ENCODE data around the gene SEZ6L. TPM values are rescaled to one million over a fixed set of nuclear protein-coding genes. Genes with fewer than 3 reads are reported as not detected.
"Not testable (repeated sequence)": the region's sequence is repeated elsewhere in the genome, so short reads cannot be mapped to it uniquely, and the experiment has no call there.

Gene SEZ6L
- total RNA-seq, 2 experiments from 2014 or later = not detected

DNA sequence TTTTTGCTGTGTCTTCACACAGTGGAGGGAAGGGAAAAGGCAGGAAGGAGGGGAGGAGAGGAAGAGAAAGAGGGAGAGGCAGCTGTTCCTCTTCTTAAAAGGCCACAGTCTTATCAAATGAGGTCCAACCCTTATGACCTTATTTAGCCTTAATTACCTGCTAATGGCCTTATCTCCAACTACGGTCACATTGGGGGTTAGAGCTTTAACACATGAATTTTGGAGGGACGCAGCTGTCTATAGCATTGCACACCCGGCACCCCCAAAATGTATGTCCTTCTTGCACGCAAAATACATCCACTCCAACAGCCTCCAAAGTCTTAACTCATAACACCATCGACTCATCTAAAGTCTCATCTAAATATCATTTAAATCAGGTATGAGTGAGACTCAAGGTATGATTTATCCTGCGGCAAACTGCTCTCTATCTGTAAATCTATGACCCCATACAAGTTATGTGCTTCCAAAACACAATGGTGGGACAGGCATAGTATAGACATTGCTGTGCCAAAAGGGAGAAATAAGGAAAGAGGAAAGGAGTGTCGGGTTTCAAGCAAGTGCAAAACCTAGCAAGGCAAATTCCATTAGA lies 214.8 kb downstream of the SEZ6L start:
- POLR2A ChIA-PET = no interaction called here
- no peak for ATAC-seq (ENCODE audit: low read depth)
- H3K36me3 Mint-ChIP-seq = no peaks in the 10 kb centered on the region
- no peak overlapping the region for H3K27ac Mint-ChIP-seq
- no peak overlapping the region for H3K4me3 Mint-ChIP-seq
- peaks cover 48% of the 10 kb centered on the region for H3K27me3 Mint-ChIP-seq
- H3K4me1 Mint-ChIP-seq = no peaks in the 10 kb centered on the region
- peaks cover 2% of the 10 kb centered on the region for H3K9me3 Mint-ChIP-seq
- DNase-seq = no peak

DNA sequence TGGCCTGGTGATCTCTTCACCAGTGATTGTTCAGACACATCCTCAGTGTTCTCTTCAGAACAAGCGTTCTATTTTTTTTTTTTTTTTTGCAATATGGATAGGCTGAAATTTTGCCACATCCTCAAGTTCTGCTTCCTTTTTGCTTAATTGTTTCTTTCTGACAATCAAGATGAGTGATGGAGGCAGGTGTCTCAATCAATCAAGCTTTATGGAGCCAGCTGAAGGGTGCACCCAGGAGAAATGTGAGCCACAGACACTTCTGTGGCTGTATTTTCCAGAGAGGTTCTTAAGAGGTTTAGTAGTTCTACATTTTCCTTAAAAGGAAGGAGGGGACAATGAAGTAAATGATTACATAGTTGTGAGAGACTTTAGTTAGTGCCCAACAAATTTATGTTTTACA lies 215.9 kb downstream of the SEZ6L start:
- no peak for ATAC-seq (ENCODE audit: low read depth)
- no peaks in the 10 kb centered on the region for H3K9me3 Mint-ChIP-seq

DNA sequence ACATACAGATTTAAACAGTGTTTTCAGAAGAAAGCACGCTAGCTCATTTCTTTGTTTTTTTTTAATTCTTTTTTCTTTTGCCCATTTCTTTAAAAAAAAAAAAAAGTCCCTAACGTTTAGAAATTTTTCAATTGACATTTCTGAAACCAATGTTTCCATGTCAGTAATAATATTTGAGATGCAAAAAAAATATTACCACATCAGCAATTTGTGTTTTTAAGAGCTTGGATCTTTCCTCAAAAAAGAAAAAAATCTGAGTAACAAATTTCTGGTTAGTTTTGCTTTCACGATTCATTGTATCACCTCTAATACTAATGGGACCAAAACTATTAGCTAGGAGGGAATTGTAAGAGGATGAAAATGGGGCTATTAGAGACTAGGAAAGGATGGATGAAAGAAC lies 219.9 kb downstream of the SEZ6L start:
- Mint-ChIP-seq H3K4me3 (no peak overlapping the region), H3K27ac (no peak overlapping the region), H3K4me1 (no peaks in the 10 kb centered on the region), H3K9me3 (no peaks in the 10 kb centered on the region), H3K36me3 (no peaks in the 10 kb centered on the region), H3K27me3 (peaks cover 23% of the 10 kb centered on the region)
- POLR2A ChIA-PET = interaction anchor here (0.6 kb wide), 1 partner anchor 94 kb away, joined by 3 read pairs; the partner anchor contains the start of genes HPS4 and SRRD
- DNase-seq (no peak), ATAC-seq (ENCODE audit: low read depth) (no peak)

More for the DNA sequence above, 215.9 kb downstream of the SEZ6L start:
- no peak for DNase-seq
- H3K27me3 Mint-ChIP-seq = peaks cover 43% of the 10 kb centered on the region
- H3K4me3 Mint-ChIP-seq = no peak overlapping the region
- no peaks in the 10 kb centered on the region for H3K4me1 Mint-ChIP-seq
- no peak overlapping the region for H3K27ac Mint-ChIP-seq
- H3K36me3 Mint-ChIP-seq = no peaks in the 10 kb centered on the region
- POLR2A ChIA-PET = no interaction called here

DNA sequence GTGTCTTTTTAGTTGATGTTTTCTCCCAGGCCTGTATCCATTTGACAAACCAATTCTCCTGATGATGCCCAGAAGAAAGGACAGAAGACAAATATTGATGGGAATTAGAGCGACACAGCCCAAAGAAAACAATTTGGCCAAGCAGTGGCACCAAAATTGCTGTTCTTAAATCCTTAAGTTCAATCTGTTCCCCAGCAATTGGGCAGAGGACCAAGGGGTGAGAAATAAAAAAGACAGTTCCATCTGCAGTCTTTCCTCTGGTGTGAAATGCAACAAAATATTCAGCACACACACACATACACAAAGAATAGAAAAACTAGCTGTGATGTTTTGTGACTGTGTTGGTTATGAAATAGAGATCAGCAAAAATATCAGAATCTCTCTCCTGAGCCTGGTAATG lies 221.8 kb downstream of the SEZ6L start:
- Mint-ChIP-seq H3K27ac (no peak overlapping the region), H3K36me3 (no peaks in the 10 kb centered on the region), H3K4me3 (no peak overlapping the region), H3K27me3 (peaks cover 22% of the 10 kb centered on the region), H3K4me1 (no peaks in the 10 kb centered on the region), H3K9me3 (no peaks in the 10 kb centered on the region)
- DNase-seq (no peak), ATAC-seq (ENCODE audit: low read depth) (no peak)
- POLR2A ChIA-PET = no interaction called here

DNA sequence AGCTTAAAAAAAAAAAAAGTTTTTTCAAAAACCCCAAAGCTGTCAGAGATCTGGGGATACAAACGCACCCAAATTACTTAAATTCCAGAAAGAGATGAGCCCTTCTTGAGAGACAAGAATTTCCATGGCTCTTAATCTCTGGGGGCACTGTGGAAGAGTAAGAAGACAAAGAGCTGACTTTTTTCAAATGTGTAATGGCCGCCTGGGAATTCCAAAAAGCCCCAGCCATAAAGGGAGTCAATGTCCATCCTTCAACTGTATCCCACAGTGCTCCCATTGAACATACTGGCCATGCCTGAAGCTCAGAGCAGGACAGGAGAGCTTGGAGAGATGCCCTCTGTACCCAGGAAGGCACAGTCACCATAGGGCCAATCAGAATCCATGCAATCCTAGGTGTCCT lies 222.4 kb downstream of the SEZ6L start:
- DNase-seq (no peak), ATAC-seq (ENCODE audit: low read depth) (no peak)
- no peak overlapping the region for H3K4me3 Mint-ChIP-seq
- no peaks in the 10 kb centered on the region for H3K4me1 Mint-ChIP-seq
- POLR2A ChIA-PET = no interaction called here
- H3K27me3 Mint-ChIP-seq = peaks cover 20% of the 10 kb centered on the region
- no peak overlapping the region for H3K27ac Mint-ChIP-seq
- H3K9me3 Mint-ChIP-seq = no peaks in the 10 kb centered on the region
- H3K36me3 Mint-ChIP-seq = no peaks in the 10 kb centered on the region

DNA sequence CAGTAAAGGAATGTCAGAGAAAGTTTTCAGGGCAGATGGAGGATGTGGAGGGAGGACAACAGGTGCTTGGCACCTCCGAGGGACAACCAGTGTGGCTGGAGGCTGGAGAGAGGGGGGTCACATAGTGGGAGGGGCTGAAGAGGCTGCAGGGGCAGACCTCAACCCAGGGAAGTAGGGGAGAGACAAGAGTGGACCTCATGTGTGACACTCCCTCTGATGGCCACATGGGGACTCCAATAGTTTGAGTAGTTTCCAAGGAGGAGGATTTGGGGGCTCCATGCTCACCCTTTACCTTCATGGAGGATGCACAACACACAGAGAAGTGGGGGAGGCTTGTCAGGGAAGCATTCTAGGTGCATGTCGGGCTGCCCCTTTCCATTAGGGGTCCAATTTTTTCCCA lies 224.7 kb downstream of the SEZ6L start:
- H3K27me3 Mint-ChIP-seq = peaks cover 18% of the 10 kb centered on the region
- H3K4me1 Mint-ChIP-seq = peaks cover 2% of the 10 kb centered on the region
- H3K36me3 Mint-ChIP-seq = no peaks in the 10 kb centered on the region
- no peak overlapping the region for H3K4me3 Mint-ChIP-seq
- H3K27ac Mint-ChIP-seq = no peak overlapping the region
- POLR2A ChIA-PET = no interaction called here
- no peak for DNase-seq
- no peak for ATAC-seq (ENCODE audit: low read depth)
- H3K9me3 Mint-ChIP-seq = no peaks in the 10 kb centered on the region

DNA sequence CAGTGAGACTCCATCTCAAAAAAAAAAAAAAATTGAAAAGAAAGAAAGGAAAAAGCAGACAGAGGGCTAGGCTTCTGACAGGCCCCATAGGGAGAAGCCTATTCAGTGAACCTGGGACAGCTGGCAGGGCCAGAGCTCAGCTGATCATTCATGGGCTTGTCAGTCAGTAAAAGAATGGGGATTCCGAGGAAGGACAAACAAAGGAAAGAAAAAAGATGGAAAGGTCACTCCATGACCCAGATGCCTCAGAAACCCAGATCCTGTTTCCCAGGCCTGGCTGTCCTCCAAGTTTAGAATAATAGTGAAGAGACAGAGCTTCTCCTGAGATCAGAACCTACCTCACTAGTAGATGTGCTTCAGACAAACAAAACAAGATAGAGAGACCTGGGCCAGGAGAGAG lies 225.5 kb downstream of the SEZ6L start:
- ATAC-seq (ENCODE audit: low read depth) = no peak
- POLR2A ChIA-PET = no interaction called here
- Mint-ChIP-seq H3K27ac (no peak overlapping the region), H3K4me1 (peaks cover 2% of the 10 kb centered on the region), H3K36me3 (no peaks in the 10 kb centered on the region), H3K27me3 (peaks cover 18% of the 10 kb centered on the region), H3K4me3 (no peak overlapping the region), H3K9me3 (no peaks in the 10 kb centered on the region)
- no peak for DNase-seq

DNA sequence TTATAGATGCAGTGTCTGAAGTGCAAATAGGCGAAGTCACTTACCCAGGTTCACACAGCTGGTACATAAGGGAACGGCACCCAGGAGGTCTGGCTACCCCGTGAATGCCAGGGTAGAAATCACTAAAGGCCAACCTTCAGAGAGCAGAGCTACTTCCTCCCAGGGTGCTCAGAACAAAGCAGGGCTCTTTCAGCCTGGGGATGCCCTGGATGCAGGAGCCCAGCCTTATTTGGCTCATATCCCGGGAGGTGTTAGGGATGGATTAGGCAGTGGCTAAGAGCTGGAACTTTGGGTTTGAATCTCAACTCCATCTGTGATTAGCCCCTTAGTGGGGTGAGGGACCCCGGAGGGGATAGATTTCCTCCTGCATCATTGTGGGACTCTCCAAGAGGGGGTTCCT lies 226.7 kb downstream of the SEZ6L start:
- Mint-ChIP-seq H3K27ac (no peak overlapping the region), H3K4me1 (peaks cover 2% of the 10 kb centered on the region), H3K36me3 (no peaks in the 10 kb centered on the region), H3K4me3 (no peak overlapping the region), H3K27me3 (peaks cover 17% of the 10 kb centered on the region), H3K9me3 (no peaks in the 10 kb centered on the region)
- POLR2A ChIA-PET = no interaction called here
- ATAC-seq (ENCODE audit: low read depth) (no peak), DNase-seq (no peak)

DNA sequence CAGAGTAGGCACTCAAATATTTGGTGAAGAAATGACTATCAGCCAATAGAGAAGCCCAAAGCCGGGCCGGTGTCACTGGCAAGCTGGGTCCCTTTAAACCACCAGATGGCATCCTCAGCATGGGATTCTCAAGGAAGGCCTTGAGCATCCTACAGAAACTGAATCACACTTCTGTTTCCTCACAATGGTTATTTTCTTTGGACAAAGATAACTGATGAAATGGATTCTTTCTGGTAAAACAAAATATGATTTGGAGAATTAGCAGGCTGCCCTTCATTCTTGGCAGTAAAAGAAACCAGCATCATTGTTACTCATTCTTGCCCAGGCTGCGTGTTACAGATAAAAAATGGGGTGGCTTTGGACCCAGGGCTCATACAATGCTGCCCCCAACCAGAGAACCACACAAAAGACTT lies 229.5 kb downstream of the SEZ6L start:
- POLR2A ChIA-PET = no interaction called here
- Mint-ChIP-seq H3K4me3 (no peak overlapping the region), H3K27me3 (peaks cover 9% of the 10 kb centered on the region), H3K4me1 (peaks cover 4% of the 10 kb centered on the region), H3K36me3 (no peaks in the 10 kb centered on the region), H3K27ac (no peak overlapping the region), H3K9me3 (no peaks in the 10 kb centered on the region)
- peak; percentile 38 for DNase-seq
- peak; percentile 67 for ATAC-seq (ENCODE audit: low read depth)

DNA sequence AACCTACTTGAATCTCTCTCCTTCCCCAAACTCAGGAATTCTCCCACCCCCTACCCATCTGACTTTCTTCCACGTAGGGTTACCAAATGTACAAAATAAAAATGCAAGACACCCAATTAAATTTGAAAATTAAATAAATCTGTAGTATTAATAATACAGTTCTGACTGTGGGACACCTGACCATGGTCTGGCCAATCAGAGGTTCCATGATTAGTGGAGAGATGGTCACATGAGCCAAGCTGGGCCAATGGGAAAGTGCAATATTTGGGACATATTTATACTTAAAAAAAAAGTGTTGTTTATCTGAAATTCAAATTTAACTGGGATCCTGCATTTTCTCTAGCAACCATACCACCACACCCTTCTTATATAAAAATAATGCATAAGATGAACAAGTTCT lies 230.0 kb downstream of the SEZ6L start:
- ATAC-seq (ENCODE audit: low read depth) (no peak), DNase-seq (no peak)
- POLR2A ChIA-PET = interaction anchor here (0.7 kb wide), 2 partner anchors 20 to 664 kb away, joined by 4 read pairs; no protein-coding TSS in a partner anchor
- Mint-ChIP-seq H3K4me3 (no peak overlapping the region), H3K27ac (no peak overlapping the region), H3K36me3 (no peaks in the 10 kb centered on the region), H3K9me3 (no peaks in the 10 kb centered on the region), H3K27me3 (peaks cover 11% of the 10 kb centered on the region), H3K4me1 (peaks cover 6% of the 10 kb centered on the region)

DNA sequence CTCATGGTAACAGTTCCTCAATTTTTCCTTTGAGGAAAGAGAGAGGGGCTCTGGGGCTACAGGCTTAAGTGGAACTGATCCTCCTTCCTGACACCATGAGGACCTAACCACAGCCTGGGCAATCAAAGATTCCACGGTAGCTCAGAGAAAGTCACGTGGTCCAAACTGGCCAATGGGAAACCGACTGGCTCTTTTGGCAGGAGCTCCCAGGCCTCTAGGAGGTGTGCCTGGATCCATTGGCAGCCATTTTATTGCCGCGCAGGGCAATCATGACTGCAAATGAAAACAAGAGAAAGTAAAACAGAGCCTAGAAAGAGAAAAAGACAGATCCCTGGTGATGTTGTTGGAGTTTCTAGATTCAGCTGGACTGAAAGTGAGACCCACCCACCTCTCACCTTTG lies 232.5 kb downstream of the SEZ6L start:
- ATAC-seq (ENCODE audit: low read depth) (no peak), DNase-seq (no peak)
- no peak overlapping the region for H3K27ac Mint-ChIP-seq
- peaks cover 11% of the 10 kb centered on the region for H3K4me1 Mint-ChIP-seq
- no peak overlapping the region for H3K4me3 Mint-ChIP-seq
- no peaks in the 10 kb centered on the region for H3K9me3 Mint-ChIP-seq
- POLR2A ChIA-PET = no interaction called here
- no peaks in the 10 kb centered on the region for H3K36me3 Mint-ChIP-seq
- peaks cover 13% of the 10 kb centered on the region for H3K27me3 Mint-ChIP-seq

DNA sequence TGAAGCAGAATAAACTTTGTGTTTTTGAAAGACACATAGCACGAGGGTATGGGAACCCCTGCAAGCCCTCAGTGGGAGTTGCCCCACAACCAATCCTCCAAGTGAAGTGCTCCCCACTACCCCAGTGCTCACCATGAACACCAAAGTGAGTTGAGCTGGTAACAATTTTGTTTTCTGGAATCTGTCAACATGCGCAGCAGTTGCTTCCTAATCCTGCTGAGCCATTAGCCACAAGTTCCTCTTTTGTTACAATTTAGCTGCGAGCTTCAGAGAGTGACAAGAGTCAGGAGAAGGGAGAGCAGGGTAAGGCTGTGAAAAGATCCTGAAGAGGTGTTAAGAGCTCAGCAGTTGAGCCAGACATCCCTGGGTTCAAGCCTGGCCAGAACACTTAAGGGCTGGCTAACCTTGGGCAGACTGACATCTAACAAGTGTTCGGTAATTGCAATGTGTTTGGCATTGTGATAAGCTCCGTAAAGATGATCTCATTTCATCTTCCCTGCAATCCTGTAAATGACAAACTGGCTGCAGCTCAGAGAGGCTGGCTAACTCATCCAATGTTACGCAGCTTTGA lies 235.7 kb downstream of the SEZ6L start:
- H3K4me3 Mint-ChIP-seq = no peak overlapping the region
- POLR2A ChIA-PET = interaction anchor here (0.6 kb wide), 1 partner anchor 37 kb away, joined by 3 read pairs; no protein-coding TSS in a partner anchor
- no peak overlapping the region for H3K27ac Mint-ChIP-seq
- DNase-seq (no peak), ATAC-seq (ENCODE audit: low read depth) (no peak)
- no peaks in the 10 kb centered on the region for H3K9me3 Mint-ChIP-seq
- peaks cover 9% of the 10 kb centered on the region for H3K4me1 Mint-ChIP-seq
- H3K27me3 Mint-ChIP-seq = peaks cover 20% of the 10 kb centered on the region
- H3K36me3 Mint-ChIP-seq = no peaks in the 10 kb centered on the region

DNA sequence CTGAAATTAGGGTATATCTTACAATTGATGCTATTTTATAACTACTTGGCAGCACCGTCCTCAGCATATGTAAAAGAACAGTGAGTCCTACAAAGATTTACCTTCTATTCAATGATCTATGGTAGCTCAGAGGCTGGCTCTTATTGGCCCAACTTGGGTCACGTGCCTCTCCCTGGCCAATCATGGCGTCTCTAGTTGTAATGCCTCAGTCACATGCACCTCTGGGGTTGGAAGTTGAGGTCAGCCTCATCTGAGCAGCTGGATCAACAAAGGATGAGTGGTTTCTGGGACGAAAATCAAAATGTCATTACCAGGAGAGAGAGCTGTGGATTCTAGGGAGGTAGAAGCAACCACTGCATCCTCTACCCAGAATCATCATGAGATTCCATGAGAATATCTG lies 236.9 kb downstream of the SEZ6L start:
- Mint-ChIP-seq H3K36me3 (no peaks in the 10 kb centered on the region), H3K27me3 (peaks cover 19% of the 10 kb centered on the region), H3K4me1 (peaks cover 9% of the 10 kb centered on the region), H3K27ac (no peak overlapping the region), H3K9me3 (no peaks in the 10 kb centered on the region), H3K4me3 (no peak overlapping the region)
- DNase-seq (no peak), ATAC-seq (ENCODE audit: low read depth) (no peak)
- POLR2A ChIA-PET = no interaction called here

DNA sequence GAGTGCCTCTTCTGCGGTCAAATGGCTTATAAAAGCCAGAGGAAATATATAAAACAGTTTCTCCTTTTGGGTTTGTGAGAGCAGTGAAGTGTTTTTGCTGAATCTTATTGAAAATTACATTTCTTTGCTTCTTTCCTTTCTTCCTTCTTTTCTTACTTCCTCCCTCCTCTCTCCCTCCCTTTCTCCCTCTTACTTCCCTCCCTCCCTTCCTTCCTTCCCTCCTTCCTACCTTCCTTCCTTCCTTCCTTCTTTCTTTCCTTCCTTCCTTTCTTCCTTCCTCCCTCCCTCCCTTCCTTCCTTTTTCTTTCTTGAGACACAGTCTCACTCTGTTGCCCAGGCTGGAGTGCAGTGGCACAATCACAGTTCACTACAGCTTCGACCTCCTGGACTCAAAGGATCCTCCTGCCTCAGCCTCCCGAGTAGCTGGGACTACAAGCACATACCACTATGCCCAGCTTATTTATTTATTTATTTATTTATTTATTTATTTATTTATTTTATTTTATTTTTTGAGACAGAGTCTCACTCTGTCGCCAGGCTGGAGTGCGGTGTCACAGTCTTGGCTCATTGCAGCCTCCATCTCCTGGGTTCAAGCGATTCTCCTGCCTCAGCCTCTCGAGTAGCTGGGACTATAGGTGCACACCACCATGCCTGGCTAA lies 239.4 kb downstream of the SEZ6L start:
- DNase-seq; H3K4me3 Mint-ChIP-seq; ATAC-seq (ENCODE audit: low read depth); H3K27ac Mint-ChIP-seq; H3K36me3 Mint-ChIP-seq; H3K9me3 Mint-ChIP-seq; H3K4me1 Mint-ChIP-seq: not testable (repeated sequence)
- peaks cover 25% of the 10 kb centered on the region for H3K27me3 Mint-ChIP-seq
- POLR2A ChIA-PET = interaction anchor here (0.9 kb wide), 1 partner anchor 19 kb away, joined by 3 read pairs; no protein-coding TSS in a partner anchor
